ENCODE data around the gene GALNT10.

The GALNT10 gene

DNA sequence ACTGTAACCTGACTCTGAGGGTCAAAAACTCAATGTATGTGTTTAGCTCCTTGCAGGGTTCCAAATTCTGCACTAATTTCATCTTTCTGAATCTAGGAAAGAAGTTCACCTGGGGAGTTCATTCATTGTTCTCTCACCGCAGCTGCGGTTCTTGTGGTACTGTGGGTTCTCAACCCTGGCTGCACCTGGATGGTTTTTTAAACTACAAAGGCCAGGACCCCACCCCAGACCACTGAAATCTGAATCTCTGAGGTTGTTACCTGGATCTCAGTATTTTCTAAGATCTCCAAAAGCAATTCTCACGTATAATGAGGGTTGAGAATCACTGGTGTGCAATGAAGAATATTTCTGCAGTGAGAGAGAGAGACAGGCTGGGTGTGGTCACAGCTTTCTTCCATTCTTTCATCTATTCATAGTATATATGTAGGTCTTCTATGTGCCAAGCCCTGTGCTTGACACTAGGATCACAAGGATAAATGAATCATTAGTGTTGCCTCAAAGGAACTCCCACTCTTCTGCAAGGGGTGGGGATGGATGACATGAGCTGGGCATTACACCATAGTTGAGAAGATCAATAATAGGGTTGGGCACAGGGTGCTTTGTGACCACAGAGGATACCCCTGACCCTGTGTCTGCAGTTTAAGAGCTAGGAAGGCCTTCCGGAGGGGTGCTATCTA lies 109.8 kb downstream of the GALNT10 start:
- DNase-seq: no peak

- DNase-seq: no peak
These were observed 111.2 kb downstream of the GALNT10 start for GRCh38 chr5:154301726-154302125.

DNA sequence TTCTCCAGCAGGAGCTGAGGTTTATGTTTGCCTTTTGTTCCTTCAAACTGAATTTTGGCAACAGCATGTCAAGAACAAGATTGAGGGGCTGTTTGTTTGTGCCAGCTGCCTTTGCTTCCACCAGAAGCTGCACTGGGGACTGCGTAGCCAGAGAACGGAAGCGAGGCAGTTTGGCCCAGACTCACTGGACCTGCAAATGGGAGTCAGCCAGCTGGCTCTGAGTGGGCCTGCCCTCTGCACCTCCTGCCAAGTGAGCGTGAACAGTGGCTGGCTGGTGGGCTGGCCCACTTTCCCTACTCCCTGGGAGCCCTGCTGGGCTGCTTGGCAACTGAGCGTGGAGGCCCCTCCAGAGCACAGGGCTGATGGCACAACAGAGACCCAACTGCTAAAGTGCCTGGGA lies 111.6 kb downstream of the GALNT10 start:
- no peak for DNase-seq

DNA sequence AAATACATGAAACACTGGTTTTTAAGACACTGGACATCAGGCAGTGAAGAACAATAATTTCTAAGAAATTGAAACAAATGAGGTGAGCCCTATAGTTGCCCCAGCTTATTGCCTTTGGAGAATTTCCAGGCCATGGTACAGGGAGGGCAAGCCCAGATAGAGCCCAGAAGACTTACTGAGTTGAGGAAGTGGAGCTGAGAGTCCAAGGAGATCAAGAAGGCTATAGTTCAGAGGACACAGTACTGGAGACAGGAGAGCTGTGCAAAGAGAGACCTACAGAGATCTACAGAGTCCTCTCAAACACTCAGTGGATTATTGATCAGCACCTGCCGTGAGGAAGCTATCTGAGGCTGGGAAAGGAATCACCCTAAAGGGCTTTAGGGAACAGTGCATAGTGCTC lies 112.6 kb downstream of the GALNT10 start:
- no peak for DNase-seq

GRCh38 chr5:154308443-154309370 lies 118.2 kb downstream of the GALNT10 start:
- DNase-seq: peak; percentile 69

DNA sequence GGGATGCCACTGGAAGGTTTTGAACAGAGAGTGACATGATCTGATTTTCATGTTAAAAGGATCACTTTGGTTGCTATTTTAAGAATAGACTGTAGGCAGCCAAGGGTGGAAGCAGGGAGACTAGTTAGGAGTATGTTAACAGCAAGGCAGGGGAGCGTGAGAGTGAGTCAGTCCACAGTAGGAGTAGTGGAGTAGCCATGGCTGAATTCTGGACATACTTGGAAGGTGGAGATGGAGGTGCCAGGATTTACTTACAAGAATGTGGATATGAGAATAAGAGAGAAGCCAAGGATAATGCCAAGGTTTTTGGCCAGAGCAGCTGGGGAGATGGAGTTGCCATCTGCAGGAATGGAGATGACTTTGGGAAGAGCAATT lies 118.8 kb downstream of the GALNT10 start:
- DNase-seq: peak; percentile 89

DNA sequence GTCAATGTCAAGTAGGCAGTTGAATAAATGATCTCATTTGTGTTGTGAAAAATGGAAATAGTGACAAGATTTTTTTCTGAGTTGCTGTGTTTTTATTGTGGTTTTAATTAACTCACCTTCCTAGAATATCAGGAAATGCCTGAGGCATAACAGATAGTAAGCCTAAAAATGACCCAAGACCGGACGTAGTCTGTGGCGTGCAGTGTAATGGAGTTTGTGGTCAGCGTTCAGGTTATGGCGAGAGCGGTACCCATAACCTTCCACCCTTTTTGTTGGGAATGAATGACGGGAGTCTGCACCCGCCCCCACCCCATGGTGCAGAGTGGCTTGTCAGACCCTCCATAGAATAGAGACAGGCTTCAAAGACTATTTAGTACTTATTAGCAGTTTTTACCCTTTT lies 119.3 kb downstream of the GALNT10 start:
- peak; percentile 82 for DNase-seq

DNA sequence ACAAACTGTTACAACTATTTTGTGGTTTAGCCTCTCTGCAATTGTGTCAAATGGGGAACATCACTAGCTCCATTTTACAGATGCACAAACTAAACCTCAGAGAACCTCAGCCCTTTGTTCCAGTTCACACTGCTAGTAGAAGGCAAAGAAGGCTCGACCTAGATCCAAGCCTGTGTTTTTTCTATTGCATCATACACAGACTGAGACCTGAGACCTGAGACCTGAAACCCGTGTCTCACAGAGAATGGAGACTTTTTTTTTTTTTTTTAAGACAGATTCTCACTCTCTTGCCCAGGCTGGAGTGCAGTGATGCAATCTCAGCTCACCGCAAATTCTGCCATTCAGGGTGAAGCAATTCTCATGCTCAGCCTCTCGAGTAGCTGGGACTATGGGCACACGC lies 120.8 kb downstream of the GALNT10 start:
- no peak for DNase-seq

GRCh38 chr5:154312000-154312399 lies 121.5 kb downstream of the GALNT10 start:
- DNase-seq: no peak

GRCh38 chr5:154312576-154312975 lies 122.0 kb downstream of the GALNT10 start:
- DNase-seq: peak; percentile 54

DNA sequence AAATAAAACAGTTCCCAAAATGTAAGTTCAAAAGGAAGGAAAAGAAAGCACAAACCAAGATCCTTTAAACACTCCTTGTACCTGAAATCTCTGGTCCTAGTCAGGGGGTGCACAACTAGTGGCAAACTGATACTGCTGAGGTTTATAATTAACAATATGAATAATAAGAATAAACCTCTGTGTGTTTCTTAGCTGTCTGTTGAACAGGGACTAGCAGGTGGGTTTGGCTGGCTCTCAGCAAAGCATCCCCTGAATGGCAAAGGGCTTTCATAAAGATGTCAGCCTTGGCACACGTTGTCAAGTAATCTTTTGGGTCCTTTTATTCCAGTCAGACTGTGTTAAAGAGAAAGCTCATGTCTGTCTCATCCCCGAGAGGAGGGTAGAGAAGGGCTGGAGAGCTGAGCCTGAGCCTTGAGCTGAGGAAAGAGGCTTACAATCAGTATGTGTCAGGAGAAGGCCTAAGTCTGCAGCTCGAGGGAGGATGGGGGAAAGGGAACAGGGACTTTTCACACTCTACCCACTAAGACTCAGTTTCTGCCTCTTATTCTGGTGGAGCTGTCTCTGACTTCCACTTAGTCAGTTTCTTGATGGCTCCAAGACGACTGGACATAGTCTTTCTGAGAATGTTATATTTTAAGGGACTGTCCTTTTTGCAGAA lies 123.0 kb downstream of the GALNT10 start:
- DNase-seq: no peak

DNA sequence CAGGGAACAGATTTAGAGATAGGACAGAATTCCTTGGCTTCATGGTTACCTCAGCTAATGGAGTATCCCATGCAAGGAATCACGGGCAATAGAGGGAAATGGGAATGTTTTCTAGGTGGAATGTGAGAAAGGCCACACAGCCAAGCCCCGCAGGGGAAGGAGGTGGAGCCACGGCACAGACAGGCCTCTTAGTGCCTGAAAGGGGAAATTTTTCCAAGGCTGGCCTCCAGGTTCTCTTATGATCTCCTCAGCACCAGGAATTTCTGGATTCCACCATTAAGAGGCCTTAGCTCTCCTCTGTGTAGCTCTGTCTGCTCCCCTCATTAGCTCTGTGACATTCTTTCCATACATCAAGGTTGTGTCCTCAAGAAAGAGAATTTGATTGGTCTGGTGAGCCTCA lies 124.7 kb downstream of the GALNT10 start:
- DNase-seq: no peak

GRCh38 chr5:154315756-154316155 lies 125.2 kb downstream of the GALNT10 start:
- DNase-seq: no peak

DNA sequence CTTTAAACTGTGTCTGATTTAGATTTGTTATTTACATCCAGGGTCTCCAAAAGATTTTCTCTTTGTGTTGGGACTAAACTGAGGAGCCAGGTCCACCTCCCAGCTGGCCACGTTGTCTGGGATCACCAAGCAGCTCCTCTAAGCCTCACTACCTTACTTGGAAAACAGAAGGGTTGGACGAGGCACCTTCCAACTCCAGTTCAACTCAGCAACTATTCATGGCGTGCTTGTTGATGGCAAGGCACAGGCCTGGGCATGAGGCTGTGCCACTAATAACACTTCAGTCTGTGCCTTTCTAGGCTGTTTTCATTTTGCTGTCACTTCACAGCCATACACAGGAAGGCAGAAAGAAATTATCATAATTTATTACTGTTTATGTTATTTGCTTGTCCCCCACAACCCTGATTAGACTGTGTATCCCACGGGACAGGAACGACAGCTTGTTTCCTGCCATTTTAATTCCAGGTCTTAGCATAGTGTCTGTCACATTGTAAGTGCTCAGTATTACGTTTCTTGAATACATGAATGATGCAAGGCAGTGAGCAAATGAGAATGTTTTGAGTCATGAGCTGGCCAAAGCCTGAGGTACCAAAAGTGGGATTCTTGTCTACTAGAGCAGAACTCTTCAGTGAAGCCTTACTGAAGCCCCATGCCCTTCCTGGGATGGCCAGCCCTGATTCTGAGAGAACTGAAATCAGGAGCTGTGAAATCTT lies 125.8 kb downstream of the GALNT10 start:
- no peak for DNase-seq

DNA sequence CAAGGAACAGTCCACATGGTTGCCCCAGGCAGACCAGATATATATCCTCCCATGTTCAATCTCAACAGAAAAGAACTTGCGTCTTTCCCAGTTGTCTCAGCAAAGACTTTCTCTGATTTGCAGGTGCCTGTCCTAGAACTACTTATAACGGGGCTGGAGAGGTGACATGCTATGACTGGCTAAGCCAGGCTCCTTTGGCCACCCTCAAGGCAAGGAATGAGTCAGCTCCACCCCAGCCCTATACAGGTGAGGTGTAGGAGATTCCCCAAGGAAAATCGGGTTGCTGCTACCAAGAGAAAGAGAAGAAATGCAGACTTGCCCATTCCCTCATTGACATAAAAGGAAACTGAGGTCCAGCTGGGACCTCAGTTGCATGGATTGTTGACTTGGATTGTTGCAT lies 127.4 kb downstream of the GALNT10 start:
- DNase-seq: no peak

DNA sequence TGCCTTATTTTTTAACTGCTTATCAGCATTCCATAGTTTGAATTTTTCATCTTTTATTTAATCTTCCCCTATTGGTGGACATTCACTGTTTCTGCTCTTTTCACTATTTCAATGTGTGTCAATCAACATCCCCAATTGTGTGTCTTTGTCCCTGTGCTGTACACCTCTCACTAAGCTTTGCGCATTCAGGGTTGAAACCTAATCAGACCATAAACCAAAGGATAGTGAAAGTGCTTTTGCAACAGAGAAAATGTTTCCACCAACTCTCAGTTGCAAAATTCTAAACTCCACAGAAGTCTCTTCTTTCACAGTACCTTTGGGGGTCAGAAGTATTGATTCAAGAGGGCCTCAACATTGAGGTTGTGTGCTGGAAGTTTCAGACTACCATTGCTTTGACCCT lies 128.2 kb downstream of the GALNT10 start:
- DNase-seq: no peak

DNA sequence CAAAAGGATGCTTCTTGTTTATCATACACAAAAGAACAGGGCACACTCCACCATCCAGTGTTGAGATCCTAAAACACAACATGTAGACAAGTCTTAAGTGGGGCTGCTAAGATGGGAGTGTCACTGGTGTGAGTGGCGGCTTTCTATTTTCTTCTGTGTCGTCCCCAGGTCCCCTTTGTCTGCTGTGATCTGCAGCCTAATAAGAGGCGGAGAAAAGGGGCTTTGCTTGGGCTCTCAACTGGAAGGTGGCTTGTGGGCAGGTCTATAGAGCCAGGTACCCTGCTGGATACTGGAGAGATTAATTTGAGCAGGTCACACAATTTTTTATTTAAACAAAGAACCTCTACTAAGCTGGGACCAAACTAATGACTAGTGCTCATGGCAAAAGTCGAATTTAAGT lies 129.2 kb downstream of the GALNT10 start:
- DNase-seq: no peak

DNA sequence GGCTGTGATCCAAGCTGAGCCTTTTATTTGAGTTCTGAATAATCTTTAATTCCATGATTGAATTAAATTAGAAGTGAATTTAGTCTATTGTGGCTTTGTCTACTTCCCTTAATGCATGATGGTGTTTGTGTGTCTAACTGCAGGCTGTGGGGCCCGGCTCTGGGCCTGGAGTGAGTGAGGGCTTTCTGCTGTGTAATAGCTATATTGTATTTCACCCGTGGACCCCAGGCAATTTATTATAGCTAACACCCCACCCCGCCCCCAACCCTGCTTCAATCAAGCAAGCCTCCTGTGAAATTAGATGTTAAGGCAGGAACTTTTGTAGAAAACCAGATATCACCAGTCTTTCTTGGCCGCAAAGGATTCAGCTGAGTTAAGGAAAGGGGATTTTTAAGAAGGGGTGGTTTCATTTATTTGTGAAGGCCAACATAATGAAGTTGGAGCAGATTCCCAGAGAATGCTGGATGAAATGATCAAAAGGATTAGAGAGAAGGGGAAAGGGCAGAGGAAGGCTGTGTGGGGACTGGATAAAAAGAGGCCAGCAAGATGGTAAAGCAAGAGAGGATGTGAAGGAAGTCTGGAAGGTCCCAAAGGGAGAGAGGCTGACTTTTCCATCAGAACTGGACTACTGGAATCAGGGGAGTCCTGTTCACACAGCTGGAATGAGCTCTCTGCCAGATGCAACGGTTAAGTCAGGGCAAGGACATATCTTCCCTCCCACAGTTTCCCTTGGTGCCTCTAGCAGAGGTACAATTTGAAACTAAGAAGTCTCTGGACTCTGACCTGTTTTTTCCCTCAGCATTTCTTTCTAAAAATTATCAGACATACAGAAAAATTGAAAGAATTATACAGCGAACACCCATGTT lies 129.9 kb downstream of the GALNT10 start:
- DNase-seq: no peak

DNA sequence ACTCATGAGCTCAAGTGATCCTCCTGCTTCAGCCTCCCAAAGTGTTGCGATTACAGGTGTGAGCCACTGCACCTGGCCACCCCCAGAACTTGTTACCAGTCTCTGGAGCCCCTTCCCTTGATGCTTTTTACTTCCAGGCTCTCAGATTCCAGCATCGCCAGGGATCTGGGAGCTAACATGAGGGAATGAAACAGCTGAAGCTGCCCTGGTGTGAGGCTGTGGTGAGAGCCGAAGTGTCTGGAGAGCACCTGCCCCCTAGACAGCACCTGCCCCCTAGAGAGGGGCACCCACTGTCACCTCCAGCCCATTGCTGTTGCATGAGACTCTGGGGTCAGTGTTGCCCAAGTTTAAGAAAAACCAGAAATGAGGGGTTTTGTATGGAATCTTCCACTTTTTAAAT lies 131.0 kb downstream of the GALNT10 start:
- DNase-seq: no peak

- no peak for DNase-seq
These were observed 133.5 kb downstream of the GALNT10 start for GRCh38 chr5:154324033-154324432.

DNA sequence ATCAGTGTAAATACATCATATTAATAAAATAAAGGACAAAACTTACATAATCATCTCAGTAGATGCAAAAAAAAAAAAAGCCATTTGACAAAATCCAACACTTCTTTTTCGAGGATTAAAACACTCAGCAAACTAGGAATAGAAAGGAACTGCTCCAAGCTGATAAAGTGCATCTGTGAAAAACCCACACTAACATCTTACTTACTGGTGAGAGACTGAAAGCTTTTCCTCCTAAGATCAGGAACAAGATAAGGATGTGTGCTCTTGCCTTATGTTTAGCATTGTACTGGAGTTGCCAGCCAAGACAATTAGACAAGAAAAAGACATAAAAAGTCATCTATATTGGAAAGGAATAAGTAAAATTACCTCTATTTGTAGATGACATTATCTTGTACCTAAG lies 135.0 kb downstream of the GALNT10 start:
- no peak for DNase-seq

- no peak for DNase-seq
These were observed 138.5 kb downstream of the GALNT10 start for GRCh38 chr5:154329062-154329461.

All from NCI-H226 (cell line).